Measurements from ENCODE around the gene SETBP1.

The SETBP1 gene

DNA sequence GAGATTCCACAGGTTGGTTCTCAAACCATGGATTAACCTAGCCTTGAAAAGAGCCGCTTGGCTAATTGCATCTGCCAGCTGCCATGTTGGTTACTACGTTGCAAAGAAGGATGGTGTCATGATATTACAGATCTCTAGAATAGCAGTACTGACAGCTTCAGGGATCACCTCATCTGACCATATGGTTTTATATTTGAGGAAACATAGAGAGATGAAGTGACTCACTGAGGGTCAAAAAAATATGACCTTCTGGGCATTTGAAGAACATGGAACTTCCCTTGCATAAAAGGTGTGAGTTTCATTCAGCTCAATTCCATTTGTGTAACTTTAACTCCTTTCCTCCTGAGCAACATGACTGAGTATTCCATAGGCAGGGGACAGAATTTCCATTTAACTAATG lies 242.3 kb downstream of the SETBP1 start:
- no peaks in the 10 kb centered on the region; a peak in 1 of 22 replicates for H3K36me3 ChIP-seq
- TF ChIP-seq Cebpa-rat (IDR thresholded peaks at IDR 0.05) = no peak
- peaks cover 0 to 36% (median 11%) of the 10 kb centered on the region in 11 experiments; a peak in 13 of 22 replicates for H3K9me3 ChIP-seq (replicated peaks in 1 of 11)
- H3K9ac ChIP-seq = peak overlapping the region in 2 of 11 experiments; percentile 51 to 52; a peak in 2 of 22 replicates
- no peak overlapping the region for H3K4me3 ChIP-seq
- no peaks in the 10 kb centered on the region for H3K27me3 ChIP-seq
- H3K4me1 ChIP-seq = peaks cover 5 to 80% (median 59%) of the 10 kb centered on the region in 10 experiments; a peak in 18 of 20 replicates
- H3K27ac ChIP-seq = peak overlapping the region in 6 of 11 experiments; percentile 38 to 81 (median 70); a peak in 12 of 22 replicates
- H4K20me1 ChIP-seq = no peaks in the 10 kb centered on the region
- H3K4me2 ChIP-seq = peak overlapping the region in 9 of 11 experiments; percentile 13 to 87 (median 76); a peak in 18 of 22 replicates

GRCh38 chr18:44924785-44925499 lies 244.3 kb downstream of the SETBP1 start:
- Histone ChIP-seq H3K36me3 (no peaks in the 10 kb centered on the region; a peak in 1 of 22 replicates), H3K27ac (peak overlapping the region in 7 of 11 experiments; percentile 6 to 81 (median 62); a peak in 12 of 22 replicates), H3K9ac (peak overlapping the region in 3 of 11 experiments; percentile 11 to 47 (median 16); a peak in 4 of 22 replicates), H3K4me3 (no peak overlapping the region), H3K9me3 (replicated peaks in 1 of 11) (peaks cover 0 to 39% (median 23%) of the 10 kb centered on the region in 11 experiments; a peak in 19 of 22 replicates), H4K20me1 (no peaks in the 10 kb centered on the region), H3K27me3 (no peaks in the 10 kb centered on the region), H3K4me1 (peaks cover 5 to 75% (median 58%) of the 10 kb centered on the region in 10 experiments; a peak in 18 of 20 replicates), H3K4me2 (peak overlapping the region in 9 of 11 experiments; percentile 10 to 87 (median 76); a peak in 16 of 22 replicates)
- no peak for TF ChIP-seq Cebpa-rat (IDR thresholded peaks at IDR 0.05)

GRCh38 chr18:44927127-44927849 lies 246.6 kb downstream of the SETBP1 start:
- Histone ChIP-seq H3K4me2 (peak overlapping the region in 2 of 11 experiments; percentile 74 to 83; a peak in 3 of 22 replicates), H3K4me1 (peaks cover 0 to 51% (median 45%) of the 10 kb centered on the region in 10 experiments; a peak in 17 of 20 replicates)

GRCh38 chr18:44934901-44935300 lies 254.2 kb downstream of the SETBP1 start:
- no peaks in the 10 kb centered on the region for H3K36me3 ChIP-seq
- no peak for TF ChIP-seq Cebpa-rat (IDR thresholded peaks at IDR 0.05)
- no peak overlapping the region for H3K4me3 ChIP-seq
- H3K4me2 ChIP-seq = no peak overlapping the region
- no peaks in the 10 kb centered on the region for H3K27me3 ChIP-seq
- H3K27ac ChIP-seq = no peak overlapping the region
- H3K4me1 ChIP-seq = no peaks in the 10 kb centered on the region
- H3K9me3 ChIP-seq (replicated peaks in 1 of 11) = peaks cover 20 to 37% (median 29%) of the 10 kb centered on the region in 11 experiments
- no peak overlapping the region for H3K9ac ChIP-seq
- no peaks in the 10 kb centered on the region for H4K20me1 ChIP-seq

More at GRCh38 chr18:44927127-44927849, 246.6 kb downstream of the SETBP1 start:
- Histone ChIP-seq H3K27me3 (no peaks in the 10 kb centered on the region), H3K9me3 (replicated peaks in 1 of 11) (peaks cover 12 to 30% (median 24%) of the 10 kb centered on the region in 11 experiments; a peak in 20 of 22 replicates), H4K20me1 (no peaks in the 10 kb centered on the region), H3K4me3 (no peak overlapping the region), H3K36me3 (no peaks in the 10 kb centered on the region; a peak in 1 of 22 replicates), H3K27ac (peak overlapping the region in 1 of 11 experiments; percentile 42; a peak in 1 of 22 replicates), H3K9ac (no peak overlapping the region)
- TF ChIP-seq Cebpa-rat (IDR thresholded peaks at IDR 0.05) = no peak

DNA sequence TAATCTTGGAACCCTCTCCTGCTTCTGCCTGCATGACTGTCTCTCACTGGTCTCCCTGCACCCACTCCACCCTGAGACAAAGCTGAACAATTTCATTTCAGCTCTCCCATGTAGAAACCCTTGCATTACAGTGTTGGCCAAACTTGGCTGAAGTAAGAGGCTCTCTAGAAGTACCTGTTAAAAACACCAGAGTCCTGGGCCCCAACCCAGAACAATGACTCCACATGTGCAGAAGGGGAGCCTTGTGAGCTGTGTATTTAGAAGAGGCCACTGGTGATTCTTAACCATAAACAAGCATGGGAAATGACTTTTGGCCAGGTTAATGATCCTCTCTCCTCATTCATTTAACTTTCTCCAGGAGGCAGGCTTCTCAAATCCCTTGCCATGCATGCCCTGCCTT lies 254.8 kb downstream of the SETBP1 start:
- H3K36me3 ChIP-seq = no peaks in the 10 kb centered on the region
- no peak overlapping the region for H3K4me2 ChIP-seq
- no peak overlapping the region for H3K27ac ChIP-seq
- no peaks in the 10 kb centered on the region for H4K20me1 ChIP-seq
- no peaks in the 10 kb centered on the region for H3K27me3 ChIP-seq
- no peak for TF ChIP-seq Cebpa-rat (IDR thresholded peaks at IDR 0.05)
- no peak overlapping the region for H3K9ac ChIP-seq
- no peak overlapping the region for H3K4me3 ChIP-seq
- H3K4me1 ChIP-seq = no peaks in the 10 kb centered on the region
- H3K9me3 ChIP-seq (replicated peaks in 1 of 11) = peaks cover 20 to 37% (median 29%) of the 10 kb centered on the region in 11 experiments

DNA sequence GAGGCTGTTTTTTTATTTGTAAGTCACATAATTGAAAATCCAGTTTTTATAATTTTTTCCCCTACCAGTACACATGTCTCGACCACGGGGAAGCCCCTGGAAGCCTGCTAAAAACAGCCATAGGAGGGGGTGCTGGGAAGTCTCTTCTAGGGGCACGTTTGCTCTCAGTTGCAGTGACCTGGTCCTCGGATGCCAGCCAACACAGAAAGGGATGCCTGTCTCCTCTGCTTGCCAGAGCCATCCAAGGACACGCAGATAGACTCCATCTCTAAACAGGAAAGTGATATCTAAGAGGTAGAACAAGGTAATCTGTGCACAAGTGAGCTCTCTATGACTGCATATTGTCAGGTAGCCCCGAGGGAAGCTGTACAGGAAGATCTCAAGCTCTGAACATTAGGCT lies 255.8 kb downstream of the SETBP1 start:
- no peak for TF ChIP-seq Cebpa-rat (IDR thresholded peaks at IDR 0.05)
- Histone ChIP-seq H3K27ac (no peak overlapping the region), H3K36me3 (no peaks in the 10 kb centered on the region), H3K4me2 (no peak overlapping the region), H3K4me1 (no peaks in the 10 kb centered on the region), H3K27me3 (no peaks in the 10 kb centered on the region), H4K20me1 (no peaks in the 10 kb centered on the region), H3K9me3 (replicated peaks in 1 of 11) (peaks cover 19 to 40% (median 33%) of the 10 kb centered on the region in 11 experiments), H3K4me3 (no peak overlapping the region), H3K9ac (no peak overlapping the region)

DNA sequence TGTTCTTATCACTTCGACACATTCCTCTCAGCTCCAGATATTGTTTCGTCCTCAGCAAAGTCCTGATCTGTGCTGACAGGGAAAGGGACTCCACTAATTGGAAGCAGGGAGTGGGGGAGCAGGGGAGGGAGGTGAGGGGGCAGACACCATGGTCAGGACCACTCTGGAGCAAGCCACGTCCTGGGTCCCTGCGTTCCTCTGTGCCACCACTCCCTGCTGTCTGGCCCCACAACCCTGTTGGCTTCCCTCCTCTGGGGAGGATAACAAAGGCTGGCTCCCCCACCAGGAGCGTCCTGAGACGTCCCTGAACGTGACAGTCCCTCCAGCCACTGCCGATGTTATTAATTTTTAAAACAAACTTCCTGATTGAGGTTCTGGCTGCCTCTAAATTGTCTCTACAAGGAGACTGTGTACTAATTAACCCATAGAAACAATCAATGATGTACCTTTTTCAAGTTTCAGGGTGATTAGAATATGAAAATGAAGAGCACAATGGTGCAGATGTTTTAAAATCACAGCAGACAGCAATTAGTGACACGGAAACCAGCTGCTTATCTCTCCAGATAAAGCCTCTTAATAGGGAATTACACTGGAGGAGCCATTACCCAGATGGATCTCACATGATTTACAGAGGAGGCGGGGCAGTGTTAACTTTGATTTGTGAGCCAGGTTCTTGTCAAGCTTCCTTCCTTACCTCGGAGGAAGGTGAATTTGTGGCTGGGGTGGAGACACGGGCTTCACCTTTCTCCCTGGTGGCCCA lies 257.5 kb downstream of the SETBP1 start:
- Histone ChIP-seq H3K4me2 (no peak overlapping the region), H3K9me3 (replicated peaks in 1 of 11) (peaks cover 10 to 34% (median 22%) of the 10 kb centered on the region in 11 experiments; a peak in 21 of 22 replicates), H3K4me3 (no peak overlapping the region), H3K9ac (no peak overlapping the region), H4K20me1 (no peaks in the 10 kb centered on the region), H3K36me3 (no peaks in the 10 kb centered on the region), H3K27me3 (no peaks in the 10 kb centered on the region), H3K4me1 (peaks cover 0 to 3% (median under 1%) of the 10 kb centered on the region in 10 experiments; a peak in 8 of 20 replicates), H3K27ac (no peak overlapping the region)
- no peak for TF ChIP-seq Cebpa-rat (IDR thresholded peaks at IDR 0.05)

DNA sequence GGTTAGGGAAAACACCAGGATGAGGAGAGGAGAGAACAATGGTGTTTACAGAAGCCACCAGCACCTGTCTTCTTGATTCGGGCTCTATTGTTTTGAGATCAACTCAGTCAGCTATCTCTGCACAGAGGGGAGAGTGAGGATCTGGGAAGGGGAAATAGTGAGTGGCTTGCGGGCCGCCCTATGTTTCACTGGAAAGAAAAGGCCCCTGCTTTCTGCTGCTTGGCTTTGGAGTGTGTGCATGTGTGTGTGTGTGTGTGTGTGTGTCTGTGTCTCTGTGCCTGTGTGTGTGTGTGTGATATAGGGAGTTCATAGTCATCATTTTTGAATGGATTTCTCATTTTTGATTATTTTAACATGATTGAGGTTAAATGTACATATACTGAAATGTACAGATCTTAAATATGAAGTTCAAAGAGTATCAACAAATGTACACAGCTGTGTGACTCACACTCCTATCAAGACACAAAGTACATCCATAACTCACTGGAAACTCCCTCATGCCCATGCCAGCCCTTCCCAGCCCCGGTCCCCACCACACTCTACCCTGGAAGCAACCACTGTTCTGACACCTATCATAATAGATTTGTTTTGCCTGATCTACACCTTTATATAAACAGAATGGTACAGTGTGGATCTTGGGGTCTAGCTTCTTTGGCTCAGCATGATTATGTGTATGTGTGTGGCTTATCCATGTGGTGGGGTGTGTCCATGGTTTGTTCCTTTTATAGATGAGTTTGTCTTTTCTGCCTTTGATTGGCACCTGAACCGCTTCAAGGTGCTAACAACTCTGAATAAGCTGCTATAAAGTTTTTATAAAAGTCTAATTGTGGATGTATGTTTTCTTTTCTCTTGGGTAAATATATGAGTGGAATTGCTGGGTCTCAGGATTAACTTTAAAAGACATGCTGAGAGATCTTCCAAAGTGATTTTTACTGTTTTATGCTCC lies 258.3 kb downstream of the SETBP1 start:
- H3K27me3 ChIP-seq = no peaks in the 10 kb centered on the region
- H3K9me3 ChIP-seq (replicated peaks in 1 of 11) = peaks cover 1 to 25% (median 13%) of the 10 kb centered on the region in 11 experiments; a peak in 19 of 22 replicates
- H3K27ac ChIP-seq = no peak overlapping the region
- no peaks in the 10 kb centered on the region for H4K20me1 ChIP-seq
- no peak for TF ChIP-seq Cebpa-rat (IDR thresholded peaks at IDR 0.05)
- no peaks in the 10 kb centered on the region for H3K36me3 ChIP-seq
- no peak overlapping the region for H3K4me3 ChIP-seq
- no peak overlapping the region for H3K9ac ChIP-seq
- peaks cover 0 to 9% (median 3%) of the 10 kb centered on the region in 10 experiments; a peak in 8 of 20 replicates for H3K4me1 ChIP-seq
- no peak overlapping the region for H3K4me2 ChIP-seq
